ENCODE results near the gene LIMA1. TPM values are rescaled to one million over a fixed set of nuclear protein-coding genes. Genes with fewer than 3 reads are reported as not detected.

Gene LIMA1
- polyA plus RNA-seq, 1 donor from 2014 or later: 4.4 TPM

DNA sequence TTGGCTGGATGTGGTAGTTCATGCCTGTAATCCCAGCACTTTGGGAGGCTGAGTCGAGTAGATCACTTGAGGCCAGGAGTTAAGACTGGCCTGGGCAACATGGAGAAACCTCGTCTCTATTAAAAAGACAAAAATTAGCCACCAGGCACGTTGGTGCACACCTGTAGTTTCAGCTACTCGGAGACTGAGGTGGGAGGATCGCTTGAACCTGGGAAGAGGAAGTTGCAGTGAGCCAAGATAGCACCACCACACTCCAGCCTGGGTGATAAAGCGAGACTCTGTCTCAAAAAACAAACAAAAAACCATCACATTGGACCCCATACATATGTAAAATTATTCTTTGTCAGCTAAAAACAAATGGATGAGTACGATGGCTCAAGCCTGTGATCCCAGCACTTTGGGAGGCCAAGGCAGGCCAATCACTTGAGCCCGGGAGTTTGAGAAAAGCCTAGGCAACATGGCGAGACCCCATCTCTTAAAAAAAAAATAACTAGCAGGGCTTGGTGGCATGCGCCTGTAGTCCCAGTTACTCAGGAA lies 43.9 kb downstream of the LIMA1 start:
- Histone ChIP-seq H3K79me2 (replicated peaks; ENCODE audit: insufficient read depth, low read length) (no peaks in the 10 kb centered on the region), H3K27me3 (ENCODE audit: insufficient read depth, low read depth, low read length) (no peaks in the 10 kb centered on the region), H3K36me3 (ENCODE audit: insufficient read depth, low read length) (no peaks in the 10 kb centered on the region), H3K27ac (ENCODE audit: low read length) (no peak overlapping the region), H4K20me1 (ENCODE audit: insufficient read depth) (no peaks in the 10 kb centered on the region), H3K9ac (ENCODE audit: low read length) (no peak overlapping the region), H2AFZ (ENCODE audit: low read depth, low read length) (no peak overlapping the region), H3K4me2 (ENCODE audit: low read length) (no peak overlapping the region), H3K9me3 (ENCODE audit: low read length) (no peaks in the 10 kb centered on the region), H3K4me3 (ENCODE audit: low read length) (no peak overlapping the region), H3K9me2 (ENCODE audit: insufficient read depth, low read length) (no peaks in the 10 kb centered on the region), H3F3A (ENCODE audit: insufficient read depth, low read length, poor library complexity, severe bottlenecking) (no peaks in the 10 kb centered on the region)
- TF ChIP-seq SMC3 (conservative IDR thresholded peaks at IDR 0.05; ENCODE audit: poor library complexity) (no peak), MXI1 (conservative IDR thresholded peaks at IDR 0.05; ENCODE audit: poor library complexity, severe bottlenecking) (no peak), EP300 (conservative IDR thresholded peaks at IDR 0.05; ENCODE audit: poor library complexity, severe bottlenecking) (no peak), EZH2 (IDR thresholded peaks at IDR 0.05; ENCODE audit: borderline replicate concordance, insufficient read depth, low read length, poor library complexity, severe bottlenecking) (no peak), RAD21 (conservative IDR thresholded peaks at IDR 0.05) (no peak), TAF1 (IDR thresholded peaks at IDR 0.05; ENCODE audit: low read depth) (no peak)
- TF ChIP-seq, protein P1, sequence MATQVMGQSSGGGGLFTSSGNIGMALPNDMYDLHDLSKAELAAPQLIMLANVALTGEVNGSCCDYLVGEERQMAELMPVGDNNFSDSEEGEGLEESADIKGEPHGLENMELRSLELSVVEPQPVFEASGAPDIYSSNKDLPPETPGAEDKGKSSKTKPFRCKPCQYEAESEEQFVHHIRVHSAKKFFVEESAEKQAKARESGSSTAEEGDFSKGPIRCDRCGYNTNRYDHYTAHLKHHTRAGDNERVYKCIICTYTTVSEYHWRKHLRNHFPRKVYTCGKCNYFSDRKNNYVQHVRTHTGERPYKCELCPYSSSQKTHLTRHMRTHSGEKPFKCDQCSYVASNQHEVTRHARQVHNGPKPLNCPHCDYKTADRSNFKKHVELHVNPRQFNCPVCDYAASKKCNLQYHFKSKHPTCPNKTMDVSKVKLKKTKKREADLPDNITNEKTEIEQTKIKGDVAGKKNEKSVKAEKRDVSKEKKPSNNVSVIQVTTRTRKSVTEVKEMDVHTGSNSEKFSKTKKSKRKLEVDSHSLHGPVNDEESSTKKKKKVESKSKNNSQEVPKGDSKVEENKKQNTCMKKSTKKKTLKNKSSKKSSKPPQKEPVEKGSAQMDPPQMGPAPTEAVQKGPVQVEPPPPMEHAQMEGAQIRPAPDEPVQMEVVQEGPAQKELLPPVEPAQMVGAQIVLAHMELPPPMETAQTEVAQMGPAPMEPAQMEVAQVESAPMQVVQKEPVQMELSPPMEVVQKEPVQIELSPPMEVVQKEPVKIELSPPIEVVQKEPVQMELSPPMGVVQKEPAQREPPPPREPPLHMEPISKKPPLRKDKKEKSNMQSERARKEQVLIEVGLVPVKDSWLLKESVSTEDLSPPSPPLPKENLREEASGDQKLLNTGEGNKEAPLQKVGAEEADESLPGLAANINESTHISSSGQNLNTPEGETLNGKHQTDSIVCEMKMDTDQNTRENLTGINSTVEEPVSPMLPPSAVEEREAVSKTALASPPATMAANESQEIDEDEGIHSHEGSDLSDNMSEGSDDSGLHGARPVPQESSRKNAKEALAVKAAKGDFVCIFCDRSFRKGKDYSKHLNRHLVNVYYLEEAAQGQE (IDR thresholded peaks at IDR 0.05; ENCODE audit: borderline replicate concordance): no peak

DNA sequence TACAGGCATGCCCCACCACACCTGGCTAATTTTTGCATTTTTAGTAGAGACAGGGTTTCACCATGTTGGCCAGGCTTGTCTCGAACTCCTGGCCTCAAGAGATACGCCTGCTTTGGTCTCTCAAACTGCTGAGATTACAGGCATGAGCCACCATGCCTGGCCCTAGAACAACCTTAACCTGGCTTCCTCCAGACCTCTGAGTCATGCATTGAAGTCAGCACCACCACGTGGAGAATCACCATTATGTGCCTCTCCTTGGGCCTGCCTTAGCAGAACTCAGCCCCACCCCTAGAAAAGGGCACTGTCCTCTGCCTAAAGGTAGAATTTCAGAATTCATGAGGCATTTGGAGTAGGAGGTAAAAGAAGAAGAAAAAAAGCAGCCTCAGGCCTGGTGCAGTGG lies 49.0 kb downstream of the LIMA1 start:
- Histone ChIP-seq H4K20me1 (ENCODE audit: insufficient read depth) (no peaks in the 10 kb centered on the region), H3K4me3 (ENCODE audit: low read length) (no peak overlapping the region), H3K36me3 (ENCODE audit: insufficient read depth, low read length) (no peaks in the 10 kb centered on the region), H3F3A (ENCODE audit: insufficient read depth, low read length, poor library complexity, severe bottlenecking) (no peaks in the 10 kb centered on the region), H3K27ac (ENCODE audit: low read length) (no peak overlapping the region), H3K9me2 (ENCODE audit: insufficient read depth, low read length) (no peaks in the 10 kb centered on the region), H3K79me2 (replicated peaks; ENCODE audit: insufficient read depth, low read length) (no peaks in the 10 kb centered on the region), H3K9ac (ENCODE audit: low read length) (no peak overlapping the region), H2AFZ (ENCODE audit: low read depth, low read length) (no peak overlapping the region), H3K9me3 (ENCODE audit: low read length) (no peaks in the 10 kb centered on the region), H3K27me3 (ENCODE audit: insufficient read depth, low read depth, low read length) (no peaks in the 10 kb centered on the region), H3K4me2 (ENCODE audit: low read length) (no peak overlapping the region)
- TF ChIP-seq, protein P1 (IDR thresholded peaks at IDR 0.05; ENCODE audit: borderline replicate concordance): no peak
- TF ChIP-seq EP300 (conservative IDR thresholded peaks at IDR 0.05; ENCODE audit: poor library complexity, severe bottlenecking): no peak
- no peak for TF ChIP-seq POLR2AphosphoS5 (IDR thresholded peaks at IDR 0.05)
- TF ChIP-seq EZH2 (IDR thresholded peaks at IDR 0.05; ENCODE audit: borderline replicate concordance, insufficient read depth, low read length, poor library complexity, severe bottlenecking): no peak
- no peak for TF ChIP-seq MXI1 (conservative IDR thresholded peaks at IDR 0.05; ENCODE audit: poor library complexity, severe bottlenecking)
- no peak for TF ChIP-seq RAD21 (conservative IDR thresholded peaks at IDR 0.05)
- no peak for TF ChIP-seq TAF1 (IDR thresholded peaks at IDR 0.05; ENCODE audit: low read depth)
- TF ChIP-seq SMC3 (conservative IDR thresholded peaks at IDR 0.05; ENCODE audit: poor library complexity): no peak
- TF ChIP-seq, protein P2, sequence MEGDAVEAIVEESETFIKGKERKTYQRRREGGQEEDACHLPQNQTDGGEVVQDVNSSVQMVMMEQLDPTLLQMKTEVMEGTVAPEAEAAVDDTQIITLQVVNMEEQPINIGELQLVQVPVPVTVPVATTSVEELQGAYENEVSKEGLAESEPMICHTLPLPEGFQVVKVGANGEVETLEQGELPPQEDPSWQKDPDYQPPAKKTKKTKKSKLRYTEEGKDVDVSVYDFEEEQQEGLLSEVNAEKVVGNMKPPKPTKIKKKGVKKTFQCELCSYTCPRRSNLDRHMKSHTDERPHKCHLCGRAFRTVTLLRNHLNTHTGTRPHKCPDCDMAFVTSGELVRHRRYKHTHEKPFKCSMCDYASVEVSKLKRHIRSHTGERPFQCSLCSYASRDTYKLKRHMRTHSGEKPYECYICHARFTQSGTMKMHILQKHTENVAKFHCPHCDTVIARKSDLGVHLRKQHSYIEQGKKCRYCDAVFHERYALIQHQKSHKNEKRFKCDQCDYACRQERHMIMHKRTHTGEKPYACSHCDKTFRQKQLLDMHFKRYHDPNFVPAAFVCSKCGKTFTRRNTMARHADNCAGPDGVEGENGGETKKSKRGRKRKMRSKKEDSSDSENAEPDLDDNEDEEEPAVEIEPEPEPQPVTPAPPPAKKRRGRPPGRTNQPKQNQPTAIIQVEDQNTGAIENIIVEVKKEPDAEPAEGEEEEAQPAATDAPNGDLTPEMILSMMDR (IDR thresholded peaks at IDR 0.05; ENCODE audit: poor library complexity, severe bottlenecking): no peak

All from neural cell (in vitro differentiated cells).